ENCODE measurements around the gene ITGAV.

ITGAV gene

GRCh38 chr2:186551323-186552050, 38.4 kb upstream of the ITGAV start:
- H3K4me3 ChIP-seq (ENCODE audit: low read depth, low read length): no peak overlapping the region
- in situ Hi-C loops (cut with HindIII; ENCODE audit: low sequenced_read_pairs): no loop called here
- DNase-seq (ENCODE audit: low read depth): no peak
- TF ChIP-seq, protein P1, sequence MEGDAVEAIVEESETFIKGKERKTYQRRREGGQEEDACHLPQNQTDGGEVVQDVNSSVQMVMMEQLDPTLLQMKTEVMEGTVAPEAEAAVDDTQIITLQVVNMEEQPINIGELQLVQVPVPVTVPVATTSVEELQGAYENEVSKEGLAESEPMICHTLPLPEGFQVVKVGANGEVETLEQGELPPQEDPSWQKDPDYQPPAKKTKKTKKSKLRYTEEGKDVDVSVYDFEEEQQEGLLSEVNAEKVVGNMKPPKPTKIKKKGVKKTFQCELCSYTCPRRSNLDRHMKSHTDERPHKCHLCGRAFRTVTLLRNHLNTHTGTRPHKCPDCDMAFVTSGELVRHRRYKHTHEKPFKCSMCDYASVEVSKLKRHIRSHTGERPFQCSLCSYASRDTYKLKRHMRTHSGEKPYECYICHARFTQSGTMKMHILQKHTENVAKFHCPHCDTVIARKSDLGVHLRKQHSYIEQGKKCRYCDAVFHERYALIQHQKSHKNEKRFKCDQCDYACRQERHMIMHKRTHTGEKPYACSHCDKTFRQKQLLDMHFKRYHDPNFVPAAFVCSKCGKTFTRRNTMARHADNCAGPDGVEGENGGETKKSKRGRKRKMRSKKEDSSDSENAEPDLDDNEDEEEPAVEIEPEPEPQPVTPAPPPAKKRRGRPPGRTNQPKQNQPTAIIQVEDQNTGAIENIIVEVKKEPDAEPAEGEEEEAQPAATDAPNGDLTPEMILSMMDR (IDR thresholded peaks at IDR 0.05; ENCODE audit: low read depth, low read length, missing control alignments): no peak

DNA sequence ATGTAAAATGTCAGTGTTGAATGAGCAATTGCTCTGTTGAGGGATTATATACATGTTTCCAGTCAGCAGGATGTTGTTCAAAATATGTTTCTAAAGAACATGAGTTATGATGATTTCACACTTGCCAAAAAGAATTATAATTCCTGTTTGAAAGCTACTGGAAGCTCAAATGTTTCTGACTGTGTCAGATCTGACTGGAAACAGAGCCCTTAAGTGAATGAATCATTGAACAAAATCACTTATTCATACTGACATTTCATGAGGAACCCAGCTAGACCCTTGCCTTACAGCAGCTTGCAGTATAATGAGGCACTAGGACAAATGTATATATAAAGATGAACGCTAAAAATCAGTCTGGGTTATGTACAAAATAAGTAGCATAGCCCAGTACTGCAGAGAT, 35.4 kb upstream of the ITGAV start:
- TF ChIP-seq, protein P1 (IDR thresholded peaks at IDR 0.05; ENCODE audit: low read depth, low read length, missing control alignments): no peak
- no peak overlapping the region for H3K4me3 ChIP-seq (ENCODE audit: low read depth, low read length)
- no peak for DNase-seq (ENCODE audit: low read depth)
- in situ Hi-C loops (cut with HindIII; ENCODE audit: low sequenced_read_pairs): no loop called here

DNA sequence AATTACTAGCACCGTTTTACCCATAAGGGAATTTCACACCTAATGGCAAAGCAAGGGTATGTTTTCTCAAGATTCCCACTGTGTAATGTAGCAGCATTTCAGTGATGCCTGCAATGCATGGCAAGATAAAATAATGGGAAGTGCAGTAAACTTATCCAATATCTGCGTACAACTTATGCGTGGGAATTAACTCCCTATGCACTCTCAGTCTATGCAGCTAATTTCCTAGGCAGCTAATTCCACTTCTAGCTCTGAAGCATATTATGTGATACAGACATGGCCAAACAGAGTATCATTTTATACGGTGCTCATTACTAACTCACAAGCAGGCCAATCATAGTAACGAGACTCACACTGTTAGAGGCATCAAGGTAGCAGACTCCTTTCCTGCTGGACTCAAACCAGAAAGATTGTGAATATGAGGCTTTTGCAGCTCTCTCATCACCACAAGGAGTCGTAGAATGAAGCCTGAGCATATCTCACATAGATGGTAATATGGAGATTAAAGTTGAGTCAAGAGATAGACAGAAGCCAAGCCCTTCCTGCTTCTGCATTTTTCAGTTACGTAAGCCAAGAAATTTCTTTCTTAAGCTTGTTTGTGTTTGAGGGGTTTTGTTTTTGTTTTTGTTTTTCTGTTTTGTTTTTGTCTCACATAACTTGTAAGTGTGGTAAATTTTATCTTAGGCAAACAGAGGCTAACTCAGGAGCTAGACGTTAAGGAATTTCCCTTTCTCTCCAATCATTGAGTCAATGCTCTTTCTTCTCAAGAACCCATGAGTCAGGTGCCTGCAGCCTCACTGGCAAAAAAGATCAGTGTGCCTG, 34.8 kb upstream of the ITGAV start:
- TF ChIP-seq, protein P1 (IDR thresholded peaks at IDR 0.05; ENCODE audit: low read depth, low read length, missing control alignments): no peak
- in situ Hi-C loops (cut with HindIII; ENCODE audit: low sequenced_read_pairs): no loop called here
- no peak overlapping the region for H3K4me3 ChIP-seq (ENCODE audit: low read depth, low read length)
- DNase-seq (ENCODE audit: low read depth): no peak

DNA sequence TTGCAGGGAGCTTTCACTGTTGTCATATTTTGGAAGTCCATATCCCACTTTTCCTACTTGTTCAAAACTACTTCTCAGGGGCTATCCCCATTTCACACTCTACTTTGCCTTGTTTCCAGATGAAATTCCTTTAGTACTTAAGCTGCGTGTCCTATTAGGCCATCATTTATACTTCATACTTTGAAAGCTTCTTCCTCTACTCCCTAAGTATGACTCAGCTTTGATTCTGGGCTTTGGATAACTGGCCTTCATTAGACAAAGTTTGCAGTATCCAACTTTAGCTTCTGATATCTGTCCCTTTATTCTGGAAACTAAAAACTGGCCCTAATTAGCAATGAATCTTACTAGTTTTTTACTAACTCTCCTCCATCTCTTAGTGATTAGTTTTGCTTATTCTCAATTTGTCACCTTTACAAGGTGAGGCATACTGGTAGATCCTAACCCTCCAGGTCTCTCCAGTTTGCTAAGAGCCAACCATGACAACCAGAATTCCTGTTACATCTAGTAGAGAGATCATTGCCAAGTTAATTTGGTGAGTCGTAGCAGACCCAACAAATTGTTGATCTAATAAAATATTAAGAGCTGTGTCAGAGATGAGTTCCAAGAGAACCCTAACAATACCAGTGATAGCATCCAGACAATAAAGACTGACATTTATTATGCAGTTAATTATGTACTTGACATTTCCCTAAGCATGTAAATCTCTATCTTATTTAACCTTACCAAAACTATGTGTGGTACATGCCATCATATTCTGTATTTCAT, 31.2 kb upstream of the ITGAV start:
- TF ChIP-seq, protein P1 (IDR thresholded peaks at IDR 0.05; ENCODE audit: low read depth, low read length, missing control alignments): no peak
- in situ Hi-C loops (cut with HindIII; ENCODE audit: low sequenced_read_pairs): no loop called here
- DNase-seq (ENCODE audit: low read depth): no peak
- no peak overlapping the region for H3K4me3 ChIP-seq (ENCODE audit: low read depth, low read length)

DNA sequence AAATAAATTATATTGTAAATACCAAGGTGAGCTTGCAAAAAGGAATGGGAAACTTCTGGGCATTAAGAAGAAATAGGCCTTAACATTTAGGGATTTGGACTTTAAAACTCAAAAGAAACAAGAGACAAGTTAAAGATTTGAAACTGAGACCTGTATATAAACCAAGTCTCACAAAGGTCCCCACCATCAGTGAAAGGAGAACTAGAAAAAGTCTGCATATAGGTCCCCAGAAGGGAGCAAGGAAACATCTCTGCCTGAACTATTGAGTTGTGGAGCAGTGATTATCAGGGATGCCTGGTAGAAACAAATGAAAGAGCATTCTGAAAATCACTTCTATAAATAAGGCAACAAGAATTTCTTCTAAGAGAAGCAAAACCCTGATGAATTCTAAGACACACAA, 30.5 kb upstream of the ITGAV start:
- in situ Hi-C loops (cut with HindIII; ENCODE audit: low sequenced_read_pairs): no loop called here
- DNase-seq (ENCODE audit: low read depth): no peak
- no peak overlapping the region for H3K4me3 ChIP-seq (ENCODE audit: low read depth, low read length)
- TF ChIP-seq, protein P1 (IDR thresholded peaks at IDR 0.05; ENCODE audit: low read depth, low read length, missing control alignments): no peak

DNA sequence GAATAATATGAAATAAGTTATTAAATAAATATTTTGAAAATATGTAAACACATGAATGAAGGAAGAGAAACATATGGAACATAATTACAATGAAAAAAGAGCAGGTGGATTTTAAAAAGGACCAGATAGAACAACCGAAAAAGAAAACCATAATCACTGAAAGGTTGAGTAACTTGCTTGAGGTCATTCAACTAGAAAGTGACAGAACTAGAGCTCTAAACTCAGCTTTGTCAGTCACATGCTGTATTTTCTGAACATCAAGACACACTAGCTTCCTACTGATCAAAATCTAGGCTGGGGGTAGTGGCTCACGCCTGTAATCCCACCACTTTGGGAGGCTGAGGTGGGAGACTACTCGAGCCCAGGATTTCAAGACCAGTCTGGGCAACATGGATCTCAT, 30.0 kb upstream of the ITGAV start:
- no peak for DNase-seq (ENCODE audit: low read depth)
- TF ChIP-seq, protein P1 (IDR thresholded peaks at IDR 0.05; ENCODE audit: low read depth, low read length, missing control alignments): no peak
- H3K4me3 ChIP-seq (ENCODE audit: low read depth, low read length): no peak overlapping the region
- in situ Hi-C loops (cut with HindIII; ENCODE audit: low sequenced_read_pairs): no loop called here

Data from astrocyte of the cerebellum (primary cell).